ENCODE results near the gene TRMT61B. TPM values are rescaled to one million over a fixed set of nuclear protein-coding genes. Genes with fewer than 3 reads are reported as not detected.

TRMT61B gene
- total and polyA plus RNA-seq, 2 of the 13 experiments (the other 11 are each of a cell fraction or from before 2014, with no cell fraction given), result 19.7 to 23.5 TPM

GRCh38 chr2:28809927-28810326, 60.2 kb downstream of the TRMT61B start:
- TF ChIP-seq ZNF839 (CRISPR knock-in tag; IDR thresholded peaks at IDR 0.05; ENCODE audit: borderline replicate concordance), result no peak
- no peak for TF ChIP-seq ZEB1 (IDR thresholded peaks at IDR 0.05; ENCODE audit: insufficient replicate concordance, low read depth)
- TF ChIP-seq SAFB2 (CRISPR knock-in tag; IDR thresholded peaks at IDR 0.05; ENCODE audit: borderline replicate concordance, low read depth), result no peak
- TF ChIP-seq, protein P1, sequence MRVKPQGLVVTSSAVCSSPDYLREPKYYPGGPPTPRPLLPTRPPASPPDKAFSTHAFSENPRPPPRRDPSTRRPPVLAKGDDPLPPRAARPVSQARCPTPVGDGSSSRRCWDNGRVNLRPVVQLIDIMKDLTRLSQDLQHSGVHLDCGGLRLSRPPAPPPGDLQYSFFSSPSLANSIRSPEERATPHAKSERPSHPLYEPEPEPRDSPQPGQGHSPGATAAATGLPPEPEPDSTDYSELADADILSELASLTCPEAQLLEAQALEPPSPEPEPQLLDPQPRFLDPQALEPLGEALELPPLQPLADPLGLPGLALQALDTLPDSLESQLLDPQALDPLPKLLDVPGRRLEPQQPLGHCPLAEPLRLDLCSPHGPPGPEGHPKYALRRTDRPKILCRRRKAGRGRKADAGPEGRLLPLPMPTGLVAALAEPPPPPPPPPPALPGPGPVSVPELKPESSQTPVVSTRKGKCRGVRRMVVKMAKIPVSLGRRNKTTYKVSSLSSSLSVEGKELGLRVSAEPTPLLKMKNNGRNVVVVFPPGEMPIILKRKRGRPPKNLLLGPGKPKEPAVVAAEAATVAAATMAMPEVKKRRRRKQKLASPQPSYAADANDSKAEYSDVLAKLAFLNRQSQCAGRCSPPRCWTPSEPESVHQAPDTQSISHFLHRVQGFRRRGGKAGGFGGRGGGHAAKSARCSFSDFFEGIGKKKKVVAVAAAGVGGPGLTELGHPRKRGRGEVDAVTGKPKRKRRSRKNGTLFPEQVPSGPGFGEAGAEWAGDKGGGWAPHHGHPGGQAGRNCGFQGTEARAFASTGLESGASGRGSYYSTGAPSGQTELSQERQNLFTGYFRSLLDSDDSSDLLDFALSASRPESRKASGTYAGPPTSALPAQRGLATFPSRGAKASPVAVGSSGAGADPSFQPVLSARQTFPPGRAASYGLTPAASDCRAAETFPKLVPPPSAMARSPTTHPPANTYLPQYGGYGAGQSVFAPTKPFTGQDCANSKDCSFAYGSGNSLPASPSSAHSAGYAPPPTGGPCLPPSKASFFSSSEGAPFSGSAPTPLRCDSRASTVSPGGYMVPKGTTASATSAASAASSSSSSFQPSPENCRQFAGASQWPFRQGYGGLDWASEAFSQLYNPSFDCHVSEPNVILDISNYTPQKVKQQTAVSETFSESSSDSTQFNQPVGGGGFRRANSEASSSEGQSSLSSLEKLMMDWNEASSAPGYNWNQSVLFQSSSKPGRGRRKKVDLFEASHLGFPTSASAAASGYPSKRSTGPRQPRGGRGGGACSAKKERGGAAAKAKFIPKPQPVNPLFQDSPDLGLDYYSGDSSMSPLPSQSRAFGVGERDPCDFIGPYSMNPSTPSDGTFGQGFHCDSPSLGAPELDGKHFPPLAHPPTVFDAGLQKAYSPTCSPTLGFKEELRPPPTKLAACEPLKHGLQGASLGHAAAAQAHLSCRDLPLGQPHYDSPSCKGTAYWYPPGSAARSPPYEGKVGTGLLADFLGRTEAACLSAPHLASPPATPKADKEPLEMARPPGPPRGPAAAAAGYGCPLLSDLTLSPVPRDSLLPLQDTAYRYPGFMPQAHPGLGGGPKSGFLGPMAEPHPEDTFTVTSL (CRISPR knock-in tag; IDR thresholded peaks at IDR 0.05; ENCODE audit: borderline replicate concordance), result no peak
- TF ChIP-seq ZNF644 (CRISPR knock-in tag; IDR thresholded peaks at IDR 0.05; ENCODE audit: low read depth), result no peak
- TF ChIP-seq HOXA7 (CRISPR knock-in tag; IDR thresholded peaks at IDR 0.05), result no peak
- no peak for TF ChIP-seq ZNF333 (CRISPR knock-in tag; IDR thresholded peaks at IDR 0.05; ENCODE audit: borderline replicate concordance)
- no peak for TF ChIP-seq ZNF264 (CRISPR knock-in tag; IDR thresholded peaks at IDR 0.05)
- TF ChIP-seq, protein P2, sequence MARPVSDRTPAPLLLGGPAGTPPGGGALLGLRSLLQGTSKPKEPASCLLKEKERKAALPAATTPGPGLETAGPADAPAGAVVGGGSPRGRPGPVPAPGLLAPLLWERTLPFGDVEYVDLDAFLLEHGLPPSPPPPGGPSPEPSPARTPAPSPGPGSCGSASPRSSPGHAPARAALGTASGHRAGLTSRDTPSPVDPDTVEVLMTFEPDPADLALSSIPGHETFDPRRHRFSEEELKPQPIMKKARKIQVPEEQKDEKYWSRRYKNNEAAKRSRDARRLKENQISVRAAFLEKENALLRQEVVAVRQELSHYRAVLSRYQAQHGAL (CRISPR knock-in tag; IDR thresholded peaks at IDR 0.05; ENCODE audit: not compliant biosample characterization), result no peak
- ChIA-PET CTCF (ENCODE audit: low intra/inter-chr PET ratio, low total read pairs) (no interaction called here), POLR2A (no interaction called here)
- no peak for FAIRE-seq
- in situ Hi-C loops (cut with HindIII; ENCODE audit: extremely low pct_ligation_motif_present, low pct_unique_long_range_greater_than_20kb) (no loop called here), intact Hi-C loops (cut with micrococcal nuclease; ENCODE audit: unreplicated experiment) (no loop called here)
- Histone ChIP-seq H4K20me1 (ENCODE audit: insufficient read depth, low read length) (no peaks in the 10 kb centered on the region), H3K36me3 (replicated peaks in 1 of 2; ENCODE audit: control insufficient read depth in 1 of 2, insufficient read depth in 2 of 2, low read length in 2 of 2) (peaks cover 3 to 4% of the 10 kb centered on the region in 2 experiments; a peak in 1 of 5 replicates), H3K4me3 (replicated peaks in 1 of 3; ENCODE audit: insufficient read depth in 1 of 3, low read depth in 2 of 3, low read length in 3 of 3) (no peak overlapping the region), H3K27me3 (ENCODE audit: control insufficient read depth in 1 of 2, insufficient read depth in 2 of 2, low read length in 2 of 2) (no peaks in the 10 kb centered on the region), H3K79me2 (ENCODE audit: insufficient read depth, low read length) (no peaks in the 10 kb centered on the region), H3K4me2 (ENCODE audit: low read depth, low read length) (no peak overlapping the region), H2AFZ (ENCODE audit: low read length) (no peak overlapping the region), H3K4me1 (ENCODE audit: insufficient read depth, low read length) (no peaks in the 10 kb centered on the region), H3K27ac (ENCODE audit: extremely low read length, insufficient read depth, low read length) (no peak overlapping the region), H3K9me3 (ENCODE audit: low read length) (no peaks in the 10 kb centered on the region), H3K9ac (ENCODE audit: insufficient read depth, low read depth, low read length) (no peak overlapping the region)
- no peak for DNase-seq (ENCODE audit: low spot score)
- peak; percentile 9; the same call in 2 of the 3 replicates for ATAC-seq
- no TSS peak for BruUV-seq (replicated peaks)
- 95% methylated on average over 10 of the region's 10 CpGs for WGBS (ENCODE audit: low lambda C conversion rate)
